ENCODE results near the gene PRPF18.

The PRPF18 gene

DNA sequence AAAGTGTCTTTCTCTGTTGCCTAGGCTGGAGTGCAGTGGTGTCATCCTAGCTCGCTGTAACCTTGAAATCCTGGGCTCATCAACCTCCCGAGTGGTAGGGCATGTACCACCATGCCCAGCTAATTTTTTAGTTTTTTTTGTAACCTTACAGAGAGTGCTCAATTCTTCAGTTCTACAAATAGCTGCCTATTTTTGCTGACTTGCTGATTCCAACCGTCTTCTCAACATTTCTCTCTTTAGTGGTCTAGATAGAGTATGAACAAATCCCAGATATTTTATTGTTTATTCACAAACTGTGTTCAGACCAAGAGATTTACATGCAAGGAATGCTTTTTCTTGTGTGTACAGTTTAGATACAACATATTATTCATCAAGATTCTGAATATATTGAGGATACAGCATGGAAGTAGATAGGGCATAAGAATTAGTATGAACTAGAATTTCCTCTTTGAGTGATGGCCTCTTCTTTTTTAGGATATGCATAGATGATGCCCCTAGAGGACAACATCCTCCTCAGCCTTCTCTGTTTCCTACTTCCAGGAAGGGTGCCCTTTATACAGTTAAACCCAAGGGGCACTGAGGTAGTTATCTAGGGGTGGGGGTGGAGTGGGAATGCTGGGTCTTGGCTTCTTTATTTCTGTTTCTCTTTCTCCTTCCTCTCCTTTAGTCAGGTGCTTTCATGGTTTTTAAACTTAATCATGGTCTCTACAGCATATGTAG is 26.0 kb downstream of the PRPF18 start:
- Histone ChIP-seq H3K36me3 (ENCODE audit: control insufficient read depth, insufficient read depth, low read length) (peaks cover 5% of the 10 kb centered on the region), H3K27me3 (ENCODE audit: control insufficient read depth, insufficient read depth, low read length) (no peaks in the 10 kb centered on the region), H3K4me1 (ENCODE audit: control insufficient read depth, insufficient read depth, low read length) (no peaks in the 10 kb centered on the region), H3K9ac (ENCODE audit: low read length) (no peak overlapping the region), H3K4me3 (ENCODE audit: low read length) (no peak overlapping the region), H3K9me3 (ENCODE audit: control insufficient read depth, low read length) (no peaks in the 10 kb centered on the region)

- Histone ChIP-seq H3K4me3 (ENCODE audit: low read length) (no peak overlapping the region), H3K27me3 (ENCODE audit: control insufficient read depth, insufficient read depth, low read length) (no peaks in the 10 kb centered on the region), H3K9me3 (ENCODE audit: control insufficient read depth, low read length) (no peaks in the 10 kb centered on the region), H3K9ac (ENCODE audit: low read length) (no peak overlapping the region), H3K4me1 (ENCODE audit: control insufficient read depth, insufficient read depth, low read length) (no peaks in the 10 kb centered on the region), H3K36me3 (ENCODE audit: control insufficient read depth, insufficient read depth, low read length) (peaks cover 5% of the 10 kb centered on the region)
Measured at GRCh38 chr10:13613519-13613918, 26.8 kb downstream of the PRPF18 start.

DNA sequence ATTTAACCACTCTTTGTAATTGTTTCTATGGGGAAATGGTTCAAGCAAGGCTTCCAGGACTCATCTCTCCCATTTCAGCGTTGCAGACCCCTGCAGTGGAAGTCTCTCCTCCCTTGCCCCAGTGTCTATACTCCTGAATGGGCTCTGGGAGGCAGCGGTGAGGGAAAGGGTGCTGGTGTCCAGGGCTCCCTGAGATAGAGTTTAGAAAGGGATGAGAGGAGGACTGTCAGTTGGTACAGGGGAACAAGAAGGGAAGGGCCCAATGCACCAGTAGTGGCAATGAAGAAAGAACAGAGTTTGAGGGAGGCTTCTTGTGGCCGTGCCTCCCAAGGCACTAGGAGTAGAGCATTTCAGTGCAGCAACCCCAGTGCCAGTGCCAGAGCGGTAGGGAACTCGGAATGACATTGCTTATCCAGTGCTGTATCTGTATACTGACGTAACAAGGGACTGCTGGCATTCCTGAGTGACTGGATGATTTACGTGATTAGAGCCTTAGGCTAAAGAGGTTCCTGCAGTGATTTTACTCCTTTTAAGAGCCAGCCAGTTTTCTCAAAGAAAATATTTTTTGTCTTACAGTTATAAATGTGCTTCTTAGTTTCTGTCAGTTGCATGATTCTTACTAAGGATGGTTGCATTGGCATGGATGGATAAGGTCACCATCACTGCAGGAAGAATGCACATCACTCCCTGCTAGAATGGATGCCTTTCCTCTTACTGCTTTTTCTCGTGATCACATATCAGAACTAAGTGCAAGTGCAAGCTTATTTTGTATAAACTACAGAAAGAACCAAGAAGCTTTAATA is 28.0 kb downstream of the PRPF18 start:
- Histone ChIP-seq H3K27me3 (ENCODE audit: control insufficient read depth, insufficient read depth, low read length) (no peaks in the 10 kb centered on the region), H3K36me3 (ENCODE audit: control insufficient read depth, insufficient read depth, low read length) (peaks cover 5% of the 10 kb centered on the region), H3K9me3 (ENCODE audit: control insufficient read depth, low read length) (no peaks in the 10 kb centered on the region), H3K4me3 (ENCODE audit: low read length) (no peak overlapping the region), H3K4me1 (ENCODE audit: control insufficient read depth, insufficient read depth, low read length) (no peaks in the 10 kb centered on the region), H3K9ac (ENCODE audit: low read length) (no peak overlapping the region)

GRCh38 chr10:13615650-13616300 is 29.0 kb downstream of the PRPF18 start:
- no peaks in the 10 kb centered on the region for H3K27me3 ChIP-seq (ENCODE audit: control insufficient read depth, insufficient read depth, low read length)
- peaks cover 5% of the 10 kb centered on the region for H3K36me3 ChIP-seq (ENCODE audit: control insufficient read depth, insufficient read depth, low read length)

GRCh38 chr10:13617116-13617515 is 30.4 kb downstream of the PRPF18 start:
- no peak overlapping the region for H3K9ac ChIP-seq (ENCODE audit: low read length)
- peaks cover 5% of the 10 kb centered on the region for H3K36me3 ChIP-seq (ENCODE audit: control insufficient read depth, insufficient read depth, low read length)
- H3K4me3 ChIP-seq (ENCODE audit: low read length), result no peak overlapping the region
- no peaks in the 10 kb centered on the region for H3K27me3 ChIP-seq (ENCODE audit: control insufficient read depth, insufficient read depth, low read length)
- no peaks in the 10 kb centered on the region for H3K4me1 ChIP-seq (ENCODE audit: control insufficient read depth, insufficient read depth, low read length)
- no peaks in the 10 kb centered on the region for H3K9me3 ChIP-seq (ENCODE audit: control insufficient read depth, low read length)

More at GRCh38 chr10:13615650-13616300, 29.0 kb downstream of the PRPF18 start:
- Histone ChIP-seq H3K9me3 (ENCODE audit: control insufficient read depth, low read length) (no peaks in the 10 kb centered on the region), H3K4me3 (ENCODE audit: low read length) (no peak overlapping the region), H3K4me1 (ENCODE audit: control insufficient read depth, insufficient read depth, low read length) (no peaks in the 10 kb centered on the region), H3K9ac (ENCODE audit: low read length) (no peak overlapping the region)

GRCh38 chr10:13621931-13622330 is 35.2 kb downstream of the PRPF18 start:
- H3K4me1 ChIP-seq (ENCODE audit: control insufficient read depth, insufficient read depth, low read length), result no peaks in the 10 kb centered on the region
- H3K36me3 ChIP-seq (ENCODE audit: control insufficient read depth, insufficient read depth, low read length), result no peaks in the 10 kb centered on the region
- no peaks in the 10 kb centered on the region for H3K9me3 ChIP-seq (ENCODE audit: control insufficient read depth, low read length)
- H3K4me3 ChIP-seq (ENCODE audit: low read length), result no peak overlapping the region
- H3K27me3 ChIP-seq (ENCODE audit: control insufficient read depth, insufficient read depth, low read length), result no peaks in the 10 kb centered on the region
- no peak overlapping the region for H3K9ac ChIP-seq (ENCODE audit: low read length)

DNA sequence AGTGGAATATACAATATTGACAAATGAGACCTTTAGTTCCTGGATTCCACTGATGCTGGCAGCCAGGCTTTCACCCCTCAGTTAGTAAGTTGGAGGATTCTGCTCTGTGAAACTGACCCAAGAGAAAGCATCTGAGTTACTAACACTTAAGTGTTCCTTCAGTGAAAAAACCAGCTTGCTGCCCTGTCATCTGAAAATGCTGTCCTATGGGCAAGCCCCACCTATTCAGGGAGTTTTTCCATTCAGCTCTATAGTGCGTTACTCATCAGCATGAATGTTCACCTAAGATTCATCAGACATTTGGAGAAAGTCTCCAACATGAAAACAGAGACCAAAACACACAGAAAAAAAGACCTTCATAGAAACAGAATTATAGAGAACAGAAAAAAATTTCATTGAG is 37.9 kb downstream of the PRPF18 start:
- no peaks in the 10 kb centered on the region for H3K36me3 ChIP-seq (ENCODE audit: control insufficient read depth, insufficient read depth, low read length)
- no peaks in the 10 kb centered on the region for H3K4me1 ChIP-seq (ENCODE audit: control insufficient read depth, insufficient read depth, low read length)

DNA sequence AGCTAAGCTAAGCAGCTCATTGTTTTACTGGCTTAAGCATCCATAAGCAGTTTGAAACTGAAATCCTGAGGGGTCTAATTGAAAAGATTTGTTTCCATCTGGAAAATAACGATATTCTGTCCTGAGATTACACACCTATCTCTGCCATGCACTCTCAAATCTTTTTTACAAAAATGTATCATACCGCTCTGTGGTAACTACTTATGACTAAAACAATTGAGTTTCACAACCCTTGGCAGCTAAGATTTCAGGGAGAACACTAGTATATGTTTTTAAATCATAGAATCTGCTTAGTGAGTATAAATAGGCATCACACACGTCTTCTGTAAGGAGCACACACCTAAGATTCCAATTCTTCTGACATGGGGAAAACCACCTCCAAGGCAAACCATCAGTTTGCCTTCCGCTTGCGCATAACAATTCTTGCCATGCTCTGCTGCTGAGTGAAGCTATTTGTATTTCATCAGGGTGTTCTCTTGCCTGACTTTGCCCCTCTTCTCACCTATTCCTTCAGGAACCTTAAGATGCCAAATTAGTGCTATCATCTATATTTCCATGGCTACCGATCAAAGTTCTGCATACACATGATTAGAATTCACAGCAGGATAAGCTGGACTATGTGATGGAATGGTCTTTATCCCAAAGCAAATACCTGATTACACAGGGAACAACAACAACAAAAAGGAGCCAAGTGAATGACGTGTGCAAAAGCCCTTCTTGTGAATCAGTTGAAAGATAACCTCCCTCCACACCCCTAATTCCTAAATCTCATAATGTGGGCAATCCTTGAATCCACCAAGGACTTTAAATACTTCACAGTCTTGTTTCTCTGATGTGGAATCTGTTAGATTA is 40.9 kb downstream of the PRPF18 start:
- no peak overlapping the region for H3K4me3 ChIP-seq (ENCODE audit: low read length)
- H3K36me3 ChIP-seq (ENCODE audit: control insufficient read depth, insufficient read depth, low read length), result no peaks in the 10 kb centered on the region
- no peaks in the 10 kb centered on the region for H3K9me3 ChIP-seq (ENCODE audit: control insufficient read depth, low read length)
- no peak overlapping the region for H3K9ac ChIP-seq (ENCODE audit: low read length)
- H3K4me1 ChIP-seq (ENCODE audit: control insufficient read depth, insufficient read depth, low read length), result no peaks in the 10 kb centered on the region
- H3K27me3 ChIP-seq (ENCODE audit: control insufficient read depth, insufficient read depth, low read length), result no peaks in the 10 kb centered on the region

More for the DNA sequence above, 37.9 kb downstream of the PRPF18 start:
- Histone ChIP-seq H3K27me3 (ENCODE audit: control insufficient read depth, insufficient read depth, low read length) (no peaks in the 10 kb centered on the region), H3K9me3 (ENCODE audit: control insufficient read depth, low read length) (no peaks in the 10 kb centered on the region), H3K9ac (ENCODE audit: low read length) (no peak overlapping the region), H3K4me3 (ENCODE audit: low read length) (no peak overlapping the region)

- Histone ChIP-seq H3K4me1 (ENCODE audit: control insufficient read depth, insufficient read depth, low read length) (peaks cover 4% of the 10 kb centered on the region), H3K27me3 (ENCODE audit: control insufficient read depth, insufficient read depth, low read length) (no peaks in the 10 kb centered on the region), H3K36me3 (ENCODE audit: control insufficient read depth, insufficient read depth, low read length) (no peaks in the 10 kb centered on the region), H3K9me3 (ENCODE audit: control insufficient read depth, low read length) (no peaks in the 10 kb centered on the region), H3K9ac (ENCODE audit: low read length) (no peak overlapping the region), H3K4me3 (ENCODE audit: low read length) (no peak overlapping the region)
Measured at GRCh38 chr10:13628661-13629060, 41.9 kb downstream of the PRPF18 start.

DNA sequence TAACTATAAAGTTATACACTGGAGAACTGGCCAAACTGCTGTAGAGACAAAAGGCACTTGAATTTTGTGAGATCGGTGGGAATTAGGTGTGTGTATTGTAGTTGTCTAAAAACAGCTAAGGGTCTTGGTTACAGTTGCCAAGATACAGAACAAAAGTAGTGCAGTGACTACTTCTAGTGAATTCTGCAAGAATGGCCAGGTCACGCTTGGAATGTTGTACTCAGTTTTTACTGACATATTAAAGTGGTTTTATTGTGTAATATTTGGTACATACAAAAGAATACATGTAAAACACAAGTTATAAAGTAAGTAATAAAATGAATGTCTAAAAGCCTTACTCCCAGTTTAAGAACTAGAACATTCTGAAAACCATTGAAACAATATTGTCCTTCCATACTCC is 42.4 kb downstream of the PRPF18 start:
- H3K4me1 ChIP-seq (ENCODE audit: control insufficient read depth, insufficient read depth, low read length), result peaks cover 4% of the 10 kb centered on the region
- no peaks in the 10 kb centered on the region for H3K27me3 ChIP-seq (ENCODE audit: control insufficient read depth, insufficient read depth, low read length)
- no peak overlapping the region for H3K9ac ChIP-seq (ENCODE audit: low read length)
- no peaks in the 10 kb centered on the region for H3K9me3 ChIP-seq (ENCODE audit: control insufficient read depth, low read length)
- no peak overlapping the region for H3K4me3 ChIP-seq (ENCODE audit: low read length)
- no peaks in the 10 kb centered on the region for H3K36me3 ChIP-seq (ENCODE audit: control insufficient read depth, insufficient read depth, low read length)

DNA sequence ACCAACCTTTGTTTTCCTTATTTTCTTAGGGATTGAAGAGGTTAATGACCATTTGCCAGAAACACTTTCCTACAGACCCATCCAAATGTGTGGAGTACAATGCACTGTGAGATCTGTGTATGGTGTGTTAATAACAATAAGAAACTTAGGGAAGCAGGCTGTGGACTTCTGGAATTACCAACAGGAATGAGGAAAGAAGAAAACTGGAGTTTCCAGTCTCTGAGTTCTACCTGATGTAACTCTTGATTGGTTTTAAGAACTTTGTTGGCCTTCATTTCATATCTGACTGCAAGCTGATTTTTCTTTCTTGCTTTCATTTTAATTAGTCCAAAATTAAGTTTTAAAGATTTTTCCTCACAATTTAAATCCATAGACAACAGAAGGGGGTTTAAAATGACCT is 43.5 kb downstream of the PRPF18 start:
- H3K36me3 ChIP-seq (ENCODE audit: control insufficient read depth, insufficient read depth, low read length), result no peaks in the 10 kb centered on the region
- no peak overlapping the region for H3K9ac ChIP-seq (ENCODE audit: low read length)
- no peak overlapping the region for H3K4me3 ChIP-seq (ENCODE audit: low read length)
- no peaks in the 10 kb centered on the region for H3K9me3 ChIP-seq (ENCODE audit: control insufficient read depth, low read length)
- H3K4me1 ChIP-seq (ENCODE audit: control insufficient read depth, insufficient read depth, low read length), result peaks cover 4% of the 10 kb centered on the region
- no peaks in the 10 kb centered on the region for H3K27me3 ChIP-seq (ENCODE audit: control insufficient read depth, insufficient read depth, low read length)
